HepG2 (cell line): ENCODE results near the gene TIMM23. TPM values are rescaled to one million over a fixed set of nuclear protein-coding genes. Genes with fewer than 3 reads are reported as not detected.

Experiments
- ADNP ChIP-seq: sonication (generic); formaldehyde crosslinking; IDR thresholded peaks from 2 replicates; pipeline ENCODE4 v1.4.0; 2020; ENCODE audit warnings: missing genetic modification reagents
- ARNT ChIP-seq: fragments of 450-650 bp; IDR thresholded peaks from 2 replicates; pipeline ENCODE4 v1.6.1; 2017
- BCL6 ChIP-seq: IDR thresholded peaks from 2 replicates; pipeline ENCODE4 v1.6.1; 2016; ENCODE audit warnings: missing genetic modification reagents, missing compliant biosample characterization
- BRCA1 ChIP-seq: sonication (generic); formaldehyde crosslinking; IDR thresholded peaks from 2 replicates; pipeline ENCODE4 v1.4.0; 2020; ENCODE audit warnings: missing genetic modification reagents
- CCDC6 ChIP-seq: sonication (generic); formaldehyde crosslinking; IDR thresholded peaks from 2 replicates; pipeline ENCODE4 v1.8.1; 2022; ENCODE audit warnings: mild to moderate bottlenecking, missing genetic modification reagents, moderate library complexity
- FOXA1 ChIP-seq, 2 experiments: fragments of 450-650 bp in 1 of 2; sonication (generic) in 1 of 2; formaldehyde crosslinking in 1 of 2; IDR thresholded peaks; 2 replicates each; pipeline versions ENCODE4 v1.4.0 to v1.6.1; 2016 to 2020; ENCODE audit warnings: missing genetic modification reagents in 1 of 2
- GTF2F1 ChIP-seq: fragments of 150-350 bp; IDR thresholded peaks from 2 replicates; pipeline ENCODE4 v1.6.1; 2014; ENCODE audit warnings: low read length
- HIVEP1 ChIP-seq: sonication (generic); formaldehyde crosslinking; IDR thresholded peaks from 2 replicates; pipeline ENCODE4 v1.4.0; 2020; ENCODE audit warnings: mild to moderate bottlenecking, missing genetic modification reagents
- POLR2A ChIP-seq, 2 experiments: IDR thresholded peaks; 2 replicates each; pipeline ENCODE4 v1.6.1; 2011; ENCODE audit warnings: low read depth in 2 of 2, low read length in 2 of 2, mild to moderate bottlenecking in 1 of 2, moderate library complexity in 1 of 2; ENCODE audit not compliant: insufficient read depth in 1 of 2
- RARA ChIP-seq: IDR thresholded peaks from 2 replicates; pipeline ENCODE4 v1.6.1; 2016; ENCODE audit warnings: missing genetic modification reagents, missing compliant biosample characterization
- RORA ChIP-seq: sonication (generic); formaldehyde crosslinking; IDR thresholded peaks from 2 replicates; pipeline ENCODE4 v1.5.0; 2020; ENCODE audit warnings: mild to moderate bottlenecking, missing genetic modification reagents, moderate library complexity
- SMARCE1 ChIP-seq: fragments of 450-650 bp; IDR thresholded peaks from 2 replicates; pipeline ENCODE4 v1.6.1; 2017; ENCODE audit warnings: borderline replicate concordance
- SP5 ChIP-seq: IDR thresholded peaks from 2 replicates; pipeline ENCODE4 v1.6.1; 2016; ENCODE audit warnings: low read depth, borderline replicate concordance
- ZNF253 ChIP-seq: sonication (generic); formaldehyde crosslinking; IDR thresholded peaks from 2 replicates; pipeline ENCODE4 v1.8.0; 2022; ENCODE audit warnings: mild to moderate bottlenecking, missing genetic modification reagents, borderline replicate concordance
- ZNF326 ChIP-seq: sonication (generic); formaldehyde crosslinking; IDR thresholded peaks from 2 replicates; pipeline ENCODE4 v1.4.0; 2020; ENCODE audit warnings: missing genetic modification reagents, borderline replicate concordance
- ZNF816 ChIP-seq: sonication (generic); formaldehyde crosslinking; IDR thresholded peaks from 2 replicates; pipeline ENCODE4 v1.8.0; 2022; ENCODE audit warnings: missing genetic modification reagents, mild to moderate bottlenecking, borderline replicate concordance
- polyA plus RNA-seq, 8 experiments: library from polyadenylated mRNA; depleted of rRNA in 3 of 8; stranded (reverse) in 7 of 8; unstranded in 1 of 8; fragments of >200 nt; fragmentation: Illumina TruSeq in 4 of 8; extraction: Trizol in 4 of 8; gene quantifications; 2 replicates each; pipeline versions ENCODE4 v1.2.1 to v1.2.3, GENCODE V29; 2011 to 2016; ENCODE audit warnings: low read depth in 4 of 8, missing spikeins in 1 of 8, mixed read lengths in 1 of 8; ENCODE audit not compliant: insufficient read depth in 1 of 8
- total RNA-seq, 5 experiments: library from RNA; depleted of rRNA; stranded (reverse); fragments of >200 nt; fragmentation: Illumina TruSeq; extraction: Trizol; gene quantifications; 2 replicates each; pipeline ENCODE4 v1.2.3, GENCODE V29; 2016; ENCODE audit warnings: low read depth in 1 of 5
- TF ChIP-seq, protein P1 (sequence below): sonication (generic); formaldehyde crosslinking; conservative IDR thresholded peaks from 2 replicates; pipeline ENCODE4 v1.8.1; 2023; ENCODE audit warnings: missing genetic modification reagents
- TF ChIP-seq, protein P2 (sequence below): IDR thresholded peaks from 2 replicates; pipeline ENCODE4 v1.6.1; 2016
- TF ChIP-seq, protein P3 (sequence below): sonication (generic); formaldehyde crosslinking; IDR thresholded peaks from 2 replicates; pipeline ENCODE4 v1.4.0; 2020; ENCODE audit warnings: mild to moderate bottlenecking, missing genetic modification reagents, borderline replicate concordance
- TF ChIP-seq, protein P4 (sequence below): sonication (generic); formaldehyde crosslinking; IDR thresholded peaks from 2 replicates; pipeline ENCODE4 v1.4.0; 2020; ENCODE audit warnings: missing genetic modification reagents, mild to moderate bottlenecking, borderline replicate concordance

The TIMM23 gene
- total and polyA plus RNA-seq, 2 of the 13 experiments (the other 11 are each of a cell fraction or from before 2014, with no cell fraction given) = 80.2 to 98.6 TPM

DNA sequence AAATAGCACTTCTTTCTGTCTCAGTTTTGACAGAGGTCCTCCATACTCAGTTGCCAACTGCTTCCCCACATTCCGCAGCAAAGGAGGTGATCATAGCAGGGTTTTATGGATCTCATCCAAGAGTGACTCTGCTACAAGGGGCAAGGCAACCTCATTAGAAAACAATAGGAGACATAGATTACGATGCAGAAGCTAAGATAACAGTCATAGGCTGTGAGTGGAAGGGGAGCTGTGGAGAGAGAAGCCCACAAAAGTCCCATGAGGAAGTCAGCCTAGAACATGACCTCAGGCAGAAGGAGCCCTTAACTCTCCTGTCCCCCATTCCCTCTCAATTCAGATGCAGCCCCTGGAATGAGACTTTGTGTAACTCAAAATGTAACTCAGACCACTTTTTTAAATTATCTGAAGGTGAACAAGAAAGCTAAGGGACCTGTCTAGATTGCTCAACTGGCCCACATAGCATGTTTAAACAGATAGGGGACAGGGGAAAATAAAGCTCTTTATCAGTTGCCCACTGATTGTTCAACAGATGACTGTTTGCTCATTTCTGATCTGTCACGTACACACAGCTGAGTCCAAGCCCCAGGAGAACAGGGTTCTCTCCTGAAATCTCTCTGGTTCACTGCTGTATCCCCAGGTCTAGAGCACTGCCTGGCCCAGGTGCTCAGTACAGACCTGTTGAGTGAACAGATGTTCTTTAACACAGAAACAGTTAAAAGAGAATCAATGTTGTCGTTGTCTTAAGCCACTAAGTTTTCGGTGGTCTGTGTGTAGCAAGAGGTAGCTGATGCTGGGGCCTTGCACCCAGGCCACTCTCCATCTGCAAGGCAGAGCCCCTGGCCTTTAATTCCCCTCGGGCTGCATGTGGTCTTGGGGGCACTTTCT lies 59.6 kb downstream of the TIMM23 start (continued):
- TF ChIP-seq, protein P1, sequence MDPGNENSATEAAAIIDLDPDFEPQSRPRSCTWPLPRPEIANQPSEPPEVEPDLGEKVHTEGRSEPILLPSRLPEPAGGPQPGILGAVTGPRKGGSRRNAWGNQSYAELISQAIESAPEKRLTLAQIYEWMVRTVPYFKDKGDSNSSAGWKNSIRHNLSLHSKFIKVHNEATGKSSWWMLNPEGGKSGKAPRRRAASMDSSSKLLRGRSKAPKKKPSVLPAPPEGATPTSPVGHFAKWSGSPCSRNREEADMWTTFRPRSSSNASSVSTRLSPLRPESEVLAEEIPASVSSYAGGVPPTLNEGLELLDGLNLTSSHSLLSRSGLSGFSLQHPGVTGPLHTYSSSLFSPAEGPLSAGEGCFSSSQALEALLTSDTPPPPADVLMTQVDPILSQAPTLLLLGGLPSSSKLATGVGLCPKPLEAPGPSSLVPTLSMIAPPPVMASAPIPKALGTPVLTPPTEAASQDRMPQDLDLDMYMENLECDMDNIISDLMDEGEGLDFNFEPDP (CRISPR knock-in tag) = 0 out of 2 replicates have a peak, but pooled peaks have one; percentile 71
- no peak for TF ChIP-seq FOXA1 (IDR thresholded peaks at IDR 0.05)
- peak; percentile 86 for TF ChIP-seq FOXA1 (CRISPR knock-in tag; IDR thresholded peaks at IDR 0.05)
- peak; percentile 86 for TF ChIP-seq BCL6 (CRISPR knock-in tag)
- no peak for TF ChIP-seq RORA (CRISPR knock-in tag)
- peak; percentile 70; the same call in 1 of the 2 replicates for TF ChIP-seq SP5 (CRISPR knock-in tag)
- TF ChIP-seq ZNF816 (CRISPR knock-in tag) = peak; percentile 73; the same call in 1 of the 2 replicates
- no peak for TF ChIP-seq GTF2F1
- peak in 1 of 2 experiments; percentile 58; a peak in 2 of 4 replicates for TF ChIP-seq POLR2A (IDR thresholded peaks at IDR 0.05; ENCODE audit: insufficient read depth in 1 of 2, low read depth in 2 of 2, low read length in 2 of 2)
- TF ChIP-seq CCDC6 = no peak
- TF ChIP-seq, protein P2, sequence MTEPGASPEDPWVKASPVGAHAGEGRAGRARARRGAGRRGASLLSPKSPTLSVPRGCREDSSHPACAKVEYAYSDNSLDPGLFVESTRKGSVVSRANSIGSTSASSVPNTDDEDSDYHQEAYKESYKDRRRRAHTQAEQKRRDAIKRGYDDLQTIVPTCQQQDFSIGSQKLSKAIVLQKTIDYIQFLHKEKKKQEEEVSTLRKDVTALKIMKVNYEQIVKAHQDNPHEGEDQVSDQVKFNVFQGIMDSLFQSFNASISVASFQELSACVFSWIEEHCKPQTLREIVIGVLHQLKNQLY (CRISPR knock-in tag) = no peak; the same call in 1 of the 2 replicates
- TF ChIP-seq, protein P3, sequence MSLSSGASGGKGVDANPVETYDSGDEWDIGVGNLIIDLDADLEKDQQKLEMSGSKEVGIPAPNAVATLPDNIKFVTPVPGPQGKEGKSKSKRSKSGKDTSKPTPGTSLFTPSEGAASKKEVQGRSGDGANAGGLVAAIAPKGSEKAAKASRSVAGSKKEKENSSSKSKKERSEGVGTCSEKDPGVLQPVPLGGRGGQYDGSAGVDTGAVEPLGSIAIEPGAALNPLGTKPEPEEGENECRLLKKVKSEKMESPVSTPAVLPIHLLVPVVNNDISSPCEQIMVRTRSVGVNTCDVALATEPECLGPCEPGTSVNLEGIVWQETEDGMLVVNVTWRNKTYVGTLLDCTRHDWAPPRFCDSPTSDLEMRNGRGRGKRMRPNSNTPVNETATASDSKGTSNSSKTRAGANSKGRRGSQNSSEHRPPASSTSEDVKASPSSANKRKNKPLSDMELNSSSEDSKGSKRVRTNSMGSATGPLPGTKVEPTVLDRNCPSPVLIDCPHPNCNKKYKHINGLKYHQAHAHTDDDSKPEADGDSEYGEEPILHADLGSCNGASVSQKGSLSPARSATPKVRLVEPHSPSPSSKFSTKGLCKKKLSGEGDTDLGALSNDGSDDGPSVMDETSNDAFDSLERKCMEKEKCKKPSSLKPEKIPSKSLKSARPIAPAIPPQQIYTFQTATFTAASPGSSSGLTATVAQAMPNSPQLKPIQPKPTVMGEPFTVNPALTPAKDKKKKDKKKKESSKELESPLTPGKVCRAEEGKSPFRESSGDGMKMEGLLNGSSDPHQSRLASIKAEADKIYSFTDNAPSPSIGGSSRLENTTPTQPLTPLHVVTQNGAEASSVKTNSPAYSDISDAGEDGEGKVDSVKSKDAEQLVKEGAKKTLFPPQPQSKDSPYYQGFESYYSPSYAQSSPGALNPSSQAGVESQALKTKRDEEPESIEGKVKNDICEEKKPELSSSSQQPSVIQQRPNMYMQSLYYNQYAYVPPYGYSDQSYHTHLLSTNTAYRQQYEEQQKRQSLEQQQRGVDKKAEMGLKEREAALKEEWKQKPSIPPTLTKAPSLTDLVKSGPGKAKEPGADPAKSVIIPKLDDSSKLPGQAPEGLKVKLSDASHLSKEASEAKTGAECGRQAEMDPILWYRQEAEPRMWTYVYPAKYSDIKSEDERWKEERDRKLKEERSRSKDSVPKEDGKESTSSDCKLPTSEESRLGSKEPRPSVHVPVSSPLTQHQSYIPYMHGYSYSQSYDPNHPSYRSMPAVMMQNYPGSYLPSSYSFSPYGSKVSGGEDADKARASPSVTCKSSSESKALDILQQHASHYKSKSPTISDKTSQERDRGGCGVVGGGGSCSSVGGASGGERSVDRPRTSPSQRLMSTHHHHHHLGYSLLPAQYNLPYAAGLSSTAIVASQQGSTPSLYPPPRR = peak; percentile 94
- TF ChIP-seq ARNT = 0 out of 2 replicates have a peak, but pooled peaks have one; percentile 66
- no peak for TF ChIP-seq ADNP
- peak; percentile 69; the same call in 1 of the 2 replicates for TF ChIP-seq RARA (CRISPR knock-in tag)
- TF ChIP-seq ZNF253 (CRISPR knock-in tag) = no peak; the same call in 1 of the 2 replicates
- TF ChIP-seq, protein P4, sequence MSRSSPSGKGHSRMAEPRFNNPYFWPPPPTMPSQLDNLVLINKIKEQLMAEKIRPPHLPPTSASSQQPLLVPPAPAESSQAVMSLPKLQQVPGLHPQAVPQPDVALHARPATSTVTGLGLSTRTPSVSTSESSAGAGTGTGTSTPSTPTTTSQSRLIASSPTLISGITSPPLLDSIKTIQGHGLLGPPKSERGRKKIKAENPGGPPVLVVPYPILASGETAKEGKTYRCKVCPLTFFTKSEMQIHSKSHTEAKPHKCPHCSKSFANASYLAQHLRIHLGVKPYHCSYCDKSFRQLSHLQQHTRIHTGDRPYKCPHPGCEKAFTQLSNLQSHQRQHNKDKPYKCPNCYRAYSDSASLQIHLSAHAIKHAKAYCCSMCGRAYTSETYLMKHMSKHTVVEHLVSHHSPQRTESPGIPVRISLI (CRISPR knock-in tag) = peak; percentile 63; the same call in 1 of the 2 replicates
- TF ChIP-seq BRCA1 (CRISPR knock-in tag) = 0 out of 2 replicates have a peak, but pooled peaks have one; percentile 68
- TF ChIP-seq HIVEP1 = no peak
- no peak for TF ChIP-seq ZNF326 (CRISPR knock-in tag)
- TF ChIP-seq SMARCE1 = no peak
